ENCODE data around the gene OGT.

DNA sequence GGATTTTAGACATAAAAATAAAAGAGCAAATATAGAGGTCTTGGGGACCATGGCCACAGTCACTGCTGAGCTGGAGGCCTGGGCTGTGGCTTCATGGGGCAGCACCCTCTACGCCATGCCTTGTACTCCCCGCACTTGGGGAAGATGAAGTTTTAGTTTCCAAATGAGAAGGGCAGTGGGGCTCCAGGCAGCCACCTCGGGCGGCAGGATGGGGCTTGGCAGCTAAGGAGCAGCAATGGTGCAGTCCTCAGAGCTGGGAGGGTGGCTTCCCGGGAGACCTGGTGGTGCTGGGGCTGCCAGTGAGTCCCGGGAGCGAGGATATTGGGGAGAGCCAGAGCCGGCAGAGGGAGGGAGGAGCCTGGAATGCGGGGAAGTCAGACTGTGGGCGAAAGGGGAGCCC is 83.0 kb downstream of the OGT start:
- no peak for TF ChIP-seq SIN3A (IDR thresholded peaks at IDR 0.05; ENCODE audit: borderline replicate concordance, insufficient read depth, low read length)
- TF ChIP-seq POLR2AphosphoS5 (IDR thresholded peaks at IDR 0.05; ENCODE audit: low read depth, low read length), result no peak

Data from PFSK-1 (cell line).